Activated T-cell treated with anti-CD3 and anti-CD28 coated beads for 1 hour (primary cell): ENCODE data around the gene RAB6B.

Source experiments
- DNase-seq: peaks from one replicate; pipeline ENCODE4 v3.0.0-alpha.2; 2020; ENCODE audit warnings: low read depth

Gene RAB6B

DNA sequence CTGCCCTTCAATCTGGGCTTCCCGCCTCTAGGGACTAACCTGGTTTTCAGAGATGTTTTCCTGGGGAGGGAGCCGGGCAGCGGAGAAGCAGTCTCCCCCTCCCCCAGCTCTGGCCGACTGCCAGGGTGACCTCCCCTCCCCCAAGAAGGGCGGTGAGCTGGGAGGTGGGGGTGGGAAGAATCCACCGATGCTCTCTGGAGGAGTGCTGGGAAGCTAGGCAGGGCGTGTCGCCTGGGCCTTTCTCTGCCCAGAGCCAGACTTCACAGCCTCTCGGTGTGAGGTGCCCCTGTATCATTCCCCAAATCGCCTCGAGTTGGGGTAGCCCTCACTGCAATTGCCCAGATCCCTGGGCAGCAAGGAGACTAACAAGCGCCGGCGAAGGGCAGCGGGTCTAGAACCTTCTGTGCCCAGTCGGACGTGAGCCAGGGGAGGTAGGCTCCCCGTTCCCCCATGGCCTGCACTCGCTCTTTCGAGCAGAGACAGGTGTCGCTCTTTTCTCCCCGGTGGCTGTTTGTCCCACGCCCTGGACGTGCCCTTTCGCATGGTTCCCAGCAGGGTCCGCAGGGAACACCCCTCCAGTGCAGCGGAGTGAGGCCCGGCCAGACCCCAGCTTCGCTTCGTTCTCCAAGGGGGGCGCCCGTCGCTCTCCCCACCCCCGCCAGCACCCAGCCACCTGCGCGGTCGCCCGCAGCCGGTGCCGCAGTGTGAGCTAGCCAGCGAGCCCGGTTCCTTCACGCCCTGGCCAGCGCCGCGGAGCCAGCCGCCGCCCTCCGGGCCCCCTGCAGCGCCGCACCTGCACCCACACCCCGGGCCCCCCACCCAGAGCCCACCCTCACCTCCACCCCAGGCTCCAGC lies 1.1 kb downstream of the RAB6B start:
- DNase-seq, result no peak

DNA sequence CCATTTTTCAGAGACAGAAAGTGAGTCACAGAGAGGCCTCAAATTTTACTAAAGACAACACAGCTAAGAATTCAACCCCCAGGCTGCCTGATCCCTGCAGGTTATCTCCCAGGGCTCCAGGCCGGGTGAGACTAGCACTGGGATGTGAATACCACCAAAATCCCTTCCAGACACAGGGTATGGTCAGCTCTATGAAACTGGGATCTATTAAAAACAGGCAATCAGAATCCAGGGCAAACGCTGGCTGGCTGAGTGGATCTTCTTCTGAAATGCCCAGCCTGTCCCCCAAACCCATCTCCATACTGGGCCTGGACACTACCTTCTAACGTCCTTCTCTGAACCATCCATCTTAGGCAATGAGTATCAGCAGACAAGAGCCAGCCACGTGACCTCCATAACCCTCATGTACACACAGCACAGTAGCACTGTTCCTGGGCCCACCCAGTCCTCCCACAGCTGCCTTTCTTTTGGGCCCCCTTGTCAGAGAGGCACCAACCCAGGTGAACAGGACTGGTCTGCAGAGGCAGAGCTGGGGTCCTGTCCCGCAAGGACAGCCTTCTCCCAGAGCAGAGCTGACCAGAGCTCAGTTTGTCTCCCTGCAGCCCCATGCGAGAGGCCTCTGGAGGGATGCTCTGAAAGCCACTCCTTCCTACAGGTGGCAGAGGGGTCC lies 1.9 kb downstream of the RAB6B start:
- DNase-seq, result no peak

DNA sequence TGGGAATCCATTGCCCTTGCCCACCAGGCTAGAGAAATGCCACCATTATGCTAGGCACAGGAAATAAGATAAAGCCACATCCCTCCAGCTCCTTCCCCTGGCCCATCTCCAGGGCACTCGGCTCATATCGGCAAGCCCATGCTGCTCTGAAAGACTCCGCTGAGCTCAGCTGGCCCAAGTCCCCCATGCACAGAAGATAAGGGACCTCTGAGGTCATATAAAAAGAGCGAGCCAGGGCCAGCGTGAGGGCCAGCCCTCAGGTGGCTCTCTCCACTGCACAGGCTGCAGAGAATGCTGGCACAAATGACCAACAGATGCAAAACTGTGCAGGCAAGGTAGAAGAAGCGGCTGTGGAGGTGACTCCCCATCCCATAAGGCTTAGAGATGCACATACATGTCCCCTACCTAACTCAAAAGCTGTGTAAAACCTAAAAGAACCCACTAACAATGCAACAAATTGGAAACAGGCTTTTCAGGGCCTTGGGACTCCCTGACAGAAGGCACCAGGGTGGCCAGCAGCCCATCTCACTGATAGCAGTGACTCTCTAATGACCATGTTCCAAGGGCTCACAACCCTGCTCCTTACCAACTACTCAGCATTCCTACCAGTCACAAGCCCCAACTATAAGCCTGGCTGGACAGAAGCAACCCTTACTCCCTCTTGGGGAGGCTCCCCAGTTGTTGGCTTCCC lies 3.0 kb downstream of the RAB6B start:
- DNase-seq, result no peak

DNA sequence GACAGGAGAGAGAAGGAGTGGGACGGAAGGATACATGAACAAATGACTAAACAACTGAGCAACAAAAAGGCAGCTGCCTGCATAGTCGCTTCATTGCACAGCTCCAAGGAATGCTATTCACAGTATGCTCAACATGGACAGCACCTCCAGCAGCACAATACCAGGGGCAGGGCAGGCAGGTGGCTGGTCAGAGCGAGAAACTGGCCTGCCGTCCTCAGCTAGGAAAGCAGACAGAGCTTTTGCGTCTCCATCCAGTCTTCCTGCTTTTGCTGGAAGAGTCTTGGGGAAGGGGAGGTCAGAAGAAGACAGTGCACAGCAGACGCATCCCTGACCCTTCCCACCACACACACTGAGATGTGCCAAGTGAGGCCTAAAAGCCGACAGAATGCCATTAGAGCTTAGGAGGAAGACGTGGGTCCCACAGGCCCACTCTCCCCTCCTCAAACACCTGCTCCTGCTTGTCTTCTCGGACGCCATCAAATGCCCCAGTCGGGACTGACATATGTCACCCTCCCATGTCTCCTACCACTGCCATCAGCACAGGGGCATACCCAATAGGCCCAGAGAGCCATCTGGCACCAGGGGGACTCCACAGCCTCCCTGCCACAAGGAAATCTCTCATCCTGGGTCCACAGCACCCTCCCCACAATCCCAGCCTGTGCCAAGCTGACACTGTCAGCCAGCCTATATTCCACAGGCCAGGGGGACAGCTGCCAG lies 3.9 kb downstream of the RAB6B start:
- no peak for DNase-seq

DNA sequence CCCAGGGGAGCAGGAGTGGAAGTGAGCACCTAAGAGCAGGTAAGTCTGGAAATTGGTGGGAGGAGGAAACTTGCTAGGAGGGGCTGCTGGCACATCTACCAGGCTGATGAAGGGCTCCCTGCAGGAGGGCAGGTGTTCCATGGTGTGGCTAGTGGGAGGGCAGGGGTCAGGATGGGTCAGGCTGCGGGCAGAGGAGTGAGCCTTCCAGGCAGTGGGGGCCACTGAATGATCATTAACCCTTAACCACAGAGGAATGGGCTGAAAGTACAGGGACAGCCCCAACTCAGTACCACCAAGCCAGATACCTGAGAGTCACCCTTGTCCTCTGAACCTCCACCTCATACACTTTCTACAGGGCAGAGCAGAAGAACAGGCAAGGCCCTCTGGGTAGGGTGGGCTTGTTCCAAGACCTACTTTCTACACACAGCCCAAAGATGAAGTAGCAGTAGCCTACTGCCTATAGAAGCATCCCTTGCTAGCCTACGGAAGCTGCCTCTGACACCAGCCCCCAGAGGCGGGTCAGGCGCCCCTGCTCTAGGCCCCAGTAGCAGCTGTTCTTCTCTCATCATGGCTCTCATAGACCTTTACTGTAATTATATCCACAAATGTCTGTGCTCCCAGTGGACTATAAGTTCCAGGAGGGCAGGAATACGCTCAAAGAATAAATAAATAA lies 4.6 kb downstream of the RAB6B start:
- DNase-seq, result no peak

DNA sequence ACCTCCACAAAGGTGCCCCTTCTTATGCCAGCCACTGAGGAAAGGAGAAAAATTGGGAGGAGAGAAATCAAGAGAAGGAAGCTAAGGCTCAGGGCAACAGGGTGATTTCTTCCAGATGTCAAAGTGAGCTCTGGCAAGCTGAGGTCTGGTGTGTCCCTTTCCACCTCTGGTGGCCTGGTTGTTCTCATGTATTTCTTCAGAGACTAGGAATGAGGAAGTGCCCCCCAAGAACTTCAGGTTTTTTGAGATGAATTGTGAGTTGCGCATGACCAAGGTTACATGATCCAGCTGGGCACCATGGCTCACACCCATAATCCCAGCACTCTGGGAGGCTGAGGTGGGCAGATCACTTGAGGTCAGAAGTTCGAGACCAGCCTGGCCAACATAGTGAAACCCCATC lies 5.6 kb downstream of the RAB6B start:
- no peak for DNase-seq

DNA sequence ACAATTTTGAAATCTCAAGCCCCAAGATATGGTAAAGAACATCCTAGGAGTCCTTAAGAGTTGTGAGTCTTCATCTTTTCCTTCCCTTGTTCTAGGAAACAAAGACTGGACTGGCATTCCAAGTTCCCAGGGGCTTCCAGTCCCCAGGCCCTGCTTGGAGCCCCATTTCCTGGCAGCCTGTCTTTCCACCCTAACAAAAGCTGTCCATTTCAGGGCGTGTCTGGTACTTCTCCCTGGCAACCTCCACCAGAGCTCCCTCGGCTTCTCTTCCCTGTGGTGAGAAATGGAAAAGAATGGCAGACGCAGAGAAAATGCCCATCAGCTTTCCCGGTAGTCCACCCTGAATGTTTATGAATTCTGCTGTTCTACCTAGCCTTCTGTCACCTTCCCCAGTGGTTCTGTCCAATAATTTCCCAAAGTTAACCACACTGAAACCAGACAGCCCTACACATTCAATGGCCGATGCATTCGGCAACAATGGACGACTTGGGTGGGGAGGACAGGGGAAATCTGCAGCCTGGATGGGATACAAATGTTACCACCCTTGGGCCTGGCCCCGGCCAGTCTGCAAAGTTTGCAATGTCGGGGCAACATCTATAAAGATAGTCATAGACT lies 6.8 kb downstream of the RAB6B start:
- DNase-seq, result no peak

DNA sequence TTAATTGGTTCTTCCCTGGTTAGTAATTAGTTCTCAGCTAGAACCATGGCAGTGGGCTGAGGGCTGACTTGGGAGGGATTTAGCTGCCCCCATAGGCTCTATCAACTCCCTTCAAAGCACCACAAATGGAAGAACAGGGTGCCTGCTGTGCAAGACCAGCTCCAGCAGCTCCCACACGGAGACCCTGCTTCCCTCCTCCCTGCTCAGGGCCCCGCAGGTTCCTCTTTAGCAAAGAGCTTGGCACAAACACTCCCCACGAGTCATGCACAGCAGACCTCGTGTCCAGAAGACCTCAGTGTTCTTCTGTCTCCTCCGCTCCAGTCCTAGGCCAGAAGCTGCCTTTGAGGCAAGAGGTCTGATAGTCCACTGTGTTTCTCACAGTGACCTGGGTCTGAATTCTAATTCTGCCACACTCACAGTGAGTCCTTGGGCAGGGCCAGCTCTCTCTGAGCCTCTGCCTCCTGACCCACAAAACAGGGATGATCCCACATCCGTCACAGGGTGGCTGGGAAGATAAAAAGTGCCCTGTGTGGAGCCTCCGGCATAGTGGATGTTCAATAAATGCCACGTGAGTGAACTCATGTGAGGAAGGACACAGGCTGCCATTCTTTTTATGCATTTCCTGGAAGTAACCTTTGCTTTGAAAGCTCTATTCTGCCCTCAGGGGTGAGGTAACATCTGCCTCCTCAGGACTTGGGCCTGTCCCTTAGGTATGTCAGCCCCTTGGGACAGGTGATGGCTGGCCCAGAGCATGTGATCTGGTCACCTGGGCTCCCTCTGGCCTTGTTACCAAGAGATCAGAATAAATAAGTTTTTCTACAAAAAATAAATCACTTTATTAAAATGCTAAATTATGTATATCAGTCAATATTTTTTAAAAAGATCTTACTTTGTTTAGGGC lies 7.6 kb downstream of the RAB6B start:
- no peak for DNase-seq

DNA sequence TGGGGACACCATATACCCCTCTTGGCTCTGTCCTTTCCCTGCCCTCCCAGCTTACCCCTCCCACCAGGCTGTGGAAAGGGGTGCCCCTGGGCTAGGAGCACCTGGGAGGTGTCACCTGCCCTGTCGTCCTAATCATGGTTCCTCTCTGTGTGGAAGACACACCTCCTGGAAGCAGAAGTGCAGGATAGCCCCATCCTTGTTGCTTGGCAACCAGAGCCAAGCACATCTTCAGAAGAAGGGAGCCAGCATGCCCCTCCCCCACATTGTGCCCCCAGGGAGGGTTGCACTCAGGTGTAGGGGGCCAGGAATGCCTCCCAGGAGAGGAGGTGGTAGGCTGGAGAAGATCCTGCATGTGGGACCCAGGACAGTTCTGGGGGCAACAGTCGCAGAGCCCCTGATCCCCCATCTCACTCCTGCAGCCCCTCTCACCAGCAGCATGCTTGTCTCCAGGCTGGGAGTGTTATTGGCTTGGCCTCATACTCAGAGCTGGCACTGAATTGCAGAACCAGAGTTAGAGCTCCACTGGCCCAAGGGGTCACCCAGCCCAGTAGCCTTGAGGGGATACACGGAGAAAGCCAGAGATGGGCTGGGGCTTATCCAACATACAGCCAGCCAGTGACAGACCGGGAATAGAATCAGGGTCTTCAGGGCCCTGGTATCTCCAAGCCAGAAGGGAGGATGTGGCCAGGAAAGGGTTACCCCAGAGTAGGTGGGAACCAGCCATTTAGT lies 8.4 kb downstream of the RAB6B start:
- no peak for DNase-seq

DNA sequence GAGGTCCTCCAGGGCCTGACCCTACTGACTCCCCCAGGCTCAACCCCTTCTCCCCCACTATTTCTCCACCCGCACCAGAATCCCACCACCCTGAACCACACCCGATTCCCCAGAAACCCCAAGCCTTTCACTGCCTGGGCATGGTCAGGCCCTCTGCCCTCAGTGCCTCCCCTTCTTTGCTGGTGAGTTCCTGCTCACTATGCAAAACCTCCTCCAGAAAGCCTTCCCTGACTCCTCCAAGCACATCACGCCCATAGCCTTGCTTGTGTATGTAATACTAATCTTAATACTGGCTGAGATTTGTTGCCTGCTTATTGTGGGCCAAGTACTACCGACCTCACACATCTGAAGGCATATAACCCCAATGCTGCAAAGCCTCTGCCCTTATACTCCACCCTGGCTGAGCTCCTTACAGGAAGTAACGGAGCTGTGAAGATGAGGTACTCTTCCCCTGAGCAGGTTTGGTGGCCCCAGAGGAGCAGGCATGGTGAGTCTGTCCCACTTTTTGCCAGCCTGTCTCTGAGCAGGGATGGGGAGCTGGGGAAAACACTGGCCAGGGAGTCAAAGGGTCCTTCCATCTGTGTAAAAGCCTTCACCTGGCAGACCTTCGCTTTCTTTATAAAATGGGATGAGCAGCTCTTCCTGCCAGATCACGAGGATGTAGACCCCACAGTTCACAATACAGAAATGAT lies 9.5 kb downstream of the RAB6B start:
- no peak for DNase-seq

DNA sequence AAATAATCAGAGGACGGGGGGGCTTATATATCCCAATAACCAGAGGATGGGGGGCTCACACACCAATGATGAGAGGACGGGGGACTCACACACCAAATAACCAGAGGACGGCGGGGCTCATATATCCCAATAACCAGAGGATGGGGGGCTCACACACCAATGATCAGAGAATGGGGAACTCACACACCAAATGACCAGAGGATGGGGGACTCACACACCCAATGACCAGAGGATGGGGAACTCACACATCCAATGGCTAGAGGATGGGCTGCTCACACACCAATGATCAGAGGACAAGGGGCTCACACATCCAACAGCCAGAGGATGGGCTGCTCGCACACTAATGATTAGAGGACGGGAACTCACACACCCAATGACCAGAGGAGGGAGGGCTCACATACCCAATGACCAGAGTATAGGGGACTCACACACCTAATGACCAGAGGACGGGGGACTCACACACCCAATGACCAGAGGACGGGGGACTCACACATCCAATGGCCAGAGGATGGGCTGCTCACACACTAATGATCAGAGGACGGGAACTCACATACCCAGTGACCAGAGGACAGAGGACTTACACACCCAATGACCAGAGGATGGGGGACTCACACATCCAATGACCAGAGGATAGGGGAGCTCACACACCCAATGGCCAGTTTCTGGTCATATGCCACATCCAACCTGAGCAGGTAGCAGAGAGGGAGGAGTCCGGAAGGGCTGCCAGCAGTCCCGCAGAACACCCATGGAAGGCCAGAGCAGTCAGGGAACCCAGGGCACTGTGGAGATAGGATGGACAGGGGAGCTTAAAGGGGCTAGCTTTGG lies 10.6 kb downstream of the RAB6B start:
- no peak for DNase-seq

DNA sequence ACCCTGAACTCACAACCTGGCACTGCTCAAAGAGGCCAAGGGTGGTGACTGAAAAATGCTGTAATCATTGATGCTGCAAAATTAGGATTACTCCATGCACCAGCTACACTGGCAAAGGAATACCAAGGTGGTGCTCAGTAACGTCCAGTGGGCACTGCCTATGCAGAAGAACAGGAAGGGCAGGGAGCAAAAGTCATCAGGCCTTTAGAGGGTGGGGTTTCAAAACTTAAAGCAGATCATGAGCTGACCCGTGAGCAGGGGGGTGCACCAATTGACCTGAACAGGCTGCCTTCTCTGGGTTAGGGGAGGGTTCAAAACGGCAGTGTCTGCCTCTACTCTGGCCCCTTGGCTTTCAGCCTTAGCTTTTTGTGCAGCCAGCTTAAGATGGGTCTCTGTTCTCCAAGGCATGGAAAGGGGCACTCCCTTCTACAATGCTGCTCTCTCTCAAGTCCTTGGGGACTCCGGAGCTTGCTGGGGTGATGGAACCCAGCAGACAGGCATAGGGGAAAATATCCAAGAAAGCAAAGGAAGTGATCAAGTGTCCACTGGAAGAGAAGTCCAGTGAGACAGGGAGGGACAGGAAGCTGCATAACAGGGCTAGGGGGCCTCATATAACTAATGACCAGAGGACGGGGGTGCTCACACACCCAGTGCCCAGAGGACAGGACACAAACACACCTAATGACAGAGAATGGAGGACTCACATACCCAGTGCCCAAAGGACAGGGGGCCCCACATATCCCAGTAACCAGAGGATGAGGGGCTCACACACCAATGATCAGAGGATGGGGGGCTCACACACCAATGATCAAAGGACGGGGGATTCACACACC lies 11.4 kb downstream of the RAB6B start:
- no peak for DNase-seq

DNA sequence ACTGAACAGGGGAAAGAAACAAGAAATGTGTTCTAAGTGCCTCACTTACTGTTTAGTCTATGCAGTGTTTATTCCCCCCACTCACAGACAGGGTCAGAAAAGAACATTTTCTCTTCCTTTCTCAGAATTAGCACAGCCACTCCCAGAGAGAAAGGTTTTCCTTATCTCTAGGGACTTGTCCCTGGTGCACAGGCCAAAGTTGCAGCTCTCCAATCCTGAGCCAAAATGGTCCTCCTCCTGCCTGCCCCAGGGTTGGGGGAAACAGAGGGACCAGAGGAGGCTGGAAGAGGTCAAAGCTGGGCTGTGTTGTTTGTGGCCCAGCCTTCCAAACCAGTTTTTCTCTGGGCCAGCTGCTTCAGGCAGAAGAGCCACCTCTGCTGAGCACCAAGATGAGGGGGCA lies 12.0 kb downstream of the RAB6B start:
- DNase-seq, result no peak

DNA sequence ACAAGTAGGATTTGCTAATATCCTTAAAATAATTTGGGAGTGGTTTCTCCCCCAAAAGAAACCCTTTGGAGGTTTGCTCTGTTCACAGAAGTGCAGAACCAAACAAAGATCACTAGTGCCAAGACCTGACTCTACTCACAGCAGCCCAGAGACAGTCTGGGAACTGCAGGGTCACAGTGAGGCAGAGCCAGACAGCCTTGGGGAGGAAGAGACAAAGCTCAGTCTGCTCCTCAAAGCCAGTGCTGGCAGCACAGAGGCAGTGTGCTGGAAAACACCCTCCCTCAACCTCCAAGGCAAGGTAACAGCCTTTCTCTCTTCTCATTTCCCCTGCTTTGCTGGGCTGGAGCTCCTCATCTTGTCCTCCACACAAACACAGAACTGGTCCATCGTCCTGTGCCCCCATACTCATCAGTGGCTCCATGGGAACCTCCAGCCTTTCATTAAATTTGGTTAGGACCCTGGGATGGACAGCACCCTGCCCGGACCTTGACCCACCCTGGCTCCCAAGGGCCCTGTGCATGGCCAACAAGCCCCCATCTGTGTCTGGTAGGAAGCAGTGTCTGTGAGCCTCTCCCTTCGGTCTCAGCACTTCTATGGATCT lies 12.6 kb downstream of the RAB6B start:
- no peak for DNase-seq

DNA sequence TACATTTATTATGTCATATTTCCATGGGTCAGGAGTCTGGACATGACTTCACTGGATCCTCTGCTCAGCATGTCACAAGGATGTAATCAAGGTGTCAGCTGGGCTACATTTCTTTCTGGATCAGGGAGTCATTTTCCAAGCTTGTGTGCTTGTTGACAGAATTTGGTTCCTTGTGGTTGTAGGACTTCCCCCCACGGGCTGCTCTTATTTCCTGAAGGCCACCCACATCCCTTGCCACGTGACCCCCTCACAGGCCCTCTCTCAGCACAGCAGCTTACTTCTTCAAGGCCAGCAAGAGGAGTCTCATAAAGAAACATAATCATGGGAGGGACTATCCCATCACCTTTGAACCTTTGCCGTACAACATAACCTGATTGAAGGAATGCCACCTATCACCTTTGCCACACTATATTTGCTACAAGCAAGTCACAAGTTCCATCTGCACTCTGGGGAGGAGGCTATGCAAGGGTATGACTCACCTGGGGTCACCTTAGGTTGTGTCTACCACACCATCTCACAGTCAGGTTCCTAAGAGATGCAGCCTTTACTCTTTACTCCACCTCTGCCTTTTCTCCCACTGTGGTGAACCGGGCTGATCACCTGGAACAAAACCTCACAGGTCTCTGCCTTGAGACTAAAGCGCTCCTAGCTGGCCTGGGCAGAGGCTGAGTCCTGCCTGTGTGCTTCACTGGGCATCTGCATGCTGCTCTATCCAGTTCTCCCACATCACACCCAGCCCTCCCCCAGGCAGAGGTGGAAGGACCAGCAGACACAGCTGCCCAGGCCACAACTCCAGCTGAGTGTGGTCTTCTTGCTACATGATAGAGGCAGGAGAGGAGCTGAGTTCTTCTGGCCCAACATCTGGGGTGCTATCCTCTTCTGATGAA lies 13.5 kb downstream of the RAB6B start:
- no peak for DNase-seq

DNA sequence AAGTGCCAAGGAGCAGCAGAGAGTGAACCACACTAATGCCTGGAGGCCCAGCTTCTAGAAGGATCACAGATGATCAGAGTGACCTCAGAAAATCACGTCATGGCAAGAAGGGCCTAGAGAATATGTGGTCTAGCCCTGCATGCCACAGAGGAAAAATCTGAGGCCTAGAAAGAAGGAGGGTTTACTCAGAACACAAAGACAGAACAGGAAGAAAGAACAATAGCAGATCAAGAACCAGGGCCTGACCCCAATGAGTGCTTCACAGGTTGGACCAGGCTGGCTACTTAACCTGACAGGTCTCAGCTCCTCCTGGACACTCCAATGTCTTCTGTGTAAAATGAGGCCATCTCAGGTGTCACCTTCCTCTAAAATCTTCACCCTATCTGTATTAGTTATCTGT lies 14.2 kb downstream of the RAB6B start:
- DNase-seq, result no peak
